GM12872 (cell line): ENCODE measurements around the gene EXOC6.

Experiments used
- TF ChIP-seq, protein P1 (sequence below): IDR thresholded peaks from 3 replicates; pipeline ENCODE4 v1.5.1; 2011; ENCODE audit warnings: low read depth, mild to moderate bottlenecking, low read length, moderate library complexity; ENCODE audit not compliant: insufficient read depth

Gene EXOC6

DNA sequence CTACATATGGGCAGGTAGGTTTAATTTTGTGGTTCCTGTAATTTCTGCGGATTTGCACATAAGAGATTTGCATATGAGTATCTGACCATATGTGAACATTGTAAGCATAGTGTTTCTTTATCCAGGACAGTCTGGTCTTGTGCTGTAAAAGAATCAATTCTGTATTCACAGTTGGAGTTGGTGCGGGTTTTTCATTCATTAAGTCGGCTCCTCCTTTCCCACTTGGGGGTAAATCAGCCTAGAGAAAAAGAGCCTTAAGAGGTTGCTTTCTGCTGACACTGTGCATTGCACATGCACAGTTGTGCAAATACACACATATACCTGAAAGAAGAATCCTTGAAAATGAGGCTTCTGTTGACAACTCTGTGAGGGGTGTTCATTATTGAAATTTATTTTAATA, 206.2 kb downstream of the EXOC6 start:
- TF ChIP-seq, protein P1, sequence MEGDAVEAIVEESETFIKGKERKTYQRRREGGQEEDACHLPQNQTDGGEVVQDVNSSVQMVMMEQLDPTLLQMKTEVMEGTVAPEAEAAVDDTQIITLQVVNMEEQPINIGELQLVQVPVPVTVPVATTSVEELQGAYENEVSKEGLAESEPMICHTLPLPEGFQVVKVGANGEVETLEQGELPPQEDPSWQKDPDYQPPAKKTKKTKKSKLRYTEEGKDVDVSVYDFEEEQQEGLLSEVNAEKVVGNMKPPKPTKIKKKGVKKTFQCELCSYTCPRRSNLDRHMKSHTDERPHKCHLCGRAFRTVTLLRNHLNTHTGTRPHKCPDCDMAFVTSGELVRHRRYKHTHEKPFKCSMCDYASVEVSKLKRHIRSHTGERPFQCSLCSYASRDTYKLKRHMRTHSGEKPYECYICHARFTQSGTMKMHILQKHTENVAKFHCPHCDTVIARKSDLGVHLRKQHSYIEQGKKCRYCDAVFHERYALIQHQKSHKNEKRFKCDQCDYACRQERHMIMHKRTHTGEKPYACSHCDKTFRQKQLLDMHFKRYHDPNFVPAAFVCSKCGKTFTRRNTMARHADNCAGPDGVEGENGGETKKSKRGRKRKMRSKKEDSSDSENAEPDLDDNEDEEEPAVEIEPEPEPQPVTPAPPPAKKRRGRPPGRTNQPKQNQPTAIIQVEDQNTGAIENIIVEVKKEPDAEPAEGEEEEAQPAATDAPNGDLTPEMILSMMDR, result no peak

- TF ChIP-seq, protein P1, result no peak
Measured at GRCh38 chr10:93058139-93058538, 209.8 kb downstream of the EXOC6 start.

DNA sequence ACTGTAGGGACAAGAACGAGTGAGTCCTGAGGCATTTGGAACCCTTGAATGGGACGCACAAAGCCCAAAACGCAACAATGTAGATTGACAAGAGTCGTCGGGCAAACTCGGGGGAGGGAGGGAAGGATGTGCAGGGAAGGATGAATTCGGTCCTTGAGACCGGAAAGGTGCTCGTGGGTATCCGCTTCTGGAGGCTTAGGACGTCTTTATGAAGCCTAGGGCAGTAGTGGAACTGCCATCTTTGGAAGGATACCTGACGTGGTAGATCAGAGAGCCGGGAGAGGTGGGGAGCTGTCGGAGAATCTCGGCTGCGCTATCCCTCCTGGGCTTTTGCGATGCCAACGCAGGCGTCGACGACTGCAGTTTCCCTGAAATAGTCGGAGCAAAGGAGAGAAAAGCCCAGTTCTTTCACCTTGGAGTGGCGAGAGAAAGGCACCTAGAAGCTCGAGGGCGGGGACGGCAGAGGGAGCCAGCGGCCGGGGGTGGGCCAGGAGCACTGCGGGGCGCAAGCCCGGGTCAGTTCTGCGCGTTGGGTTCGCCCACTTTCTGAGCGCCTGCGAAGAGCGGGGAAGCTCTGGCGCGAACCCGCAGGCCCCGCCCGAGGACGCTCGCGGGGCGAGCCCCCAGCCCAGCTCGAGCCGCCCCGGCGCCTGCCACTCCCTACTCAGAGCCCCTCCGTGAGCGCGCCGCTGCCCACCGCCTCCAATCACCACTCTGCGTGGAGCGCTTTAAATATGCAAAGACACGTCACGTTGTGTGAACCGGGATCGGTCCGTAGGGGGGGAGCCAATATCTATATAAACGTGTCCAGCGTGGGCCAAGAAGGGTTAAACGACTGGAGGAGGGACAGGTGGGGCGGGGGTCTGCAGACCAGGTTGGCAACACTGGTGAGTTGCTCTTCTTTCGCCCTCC, 211.9 kb downstream of the EXOC6 start, which contains the start of gene CYP26C1:
Gene CYP26C1 (plus strand): TSS at position 824 of the 912 bp plus-strand sequence. CDS start 466 bp downstream, outside the sequence.
- TF ChIP-seq, protein P1, result no peak

DNA sequence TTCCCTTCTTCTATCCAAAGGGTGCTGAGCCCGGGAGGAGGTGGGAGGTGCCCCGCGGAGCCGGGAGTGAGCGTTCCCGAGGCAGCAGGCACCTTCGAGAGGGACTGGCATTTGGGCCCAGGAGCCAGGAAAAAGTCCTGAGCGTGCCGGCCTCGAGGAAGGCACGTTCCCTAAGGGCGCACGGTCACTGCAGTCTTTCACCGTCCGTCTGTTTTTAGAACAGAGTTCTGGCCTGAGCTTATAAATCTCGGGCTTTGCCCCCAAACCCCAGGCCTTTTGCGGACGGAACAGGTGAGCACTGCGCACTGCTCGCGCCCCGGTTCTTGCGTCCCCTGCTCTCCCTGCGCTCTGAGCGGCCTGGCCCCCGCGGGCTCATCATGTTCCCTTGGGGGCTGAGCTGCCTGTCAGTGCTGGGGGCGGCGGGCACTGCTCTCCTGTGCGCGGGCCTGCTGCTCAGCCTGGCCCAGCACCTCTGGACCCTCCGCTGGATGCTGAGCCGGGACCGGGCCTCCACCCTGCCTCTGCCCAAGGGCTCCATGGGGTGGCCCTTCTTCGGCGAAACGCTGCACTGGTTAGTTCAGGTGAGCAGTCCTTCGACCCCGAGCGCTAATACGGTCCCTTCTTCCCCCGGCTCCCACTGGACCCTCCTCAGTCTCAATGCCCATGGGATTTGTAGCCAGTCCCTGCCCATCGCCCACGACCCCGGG, 212.7 kb downstream of the EXOC6 start:
- TF ChIP-seq, protein P1, result no peak

DNA sequence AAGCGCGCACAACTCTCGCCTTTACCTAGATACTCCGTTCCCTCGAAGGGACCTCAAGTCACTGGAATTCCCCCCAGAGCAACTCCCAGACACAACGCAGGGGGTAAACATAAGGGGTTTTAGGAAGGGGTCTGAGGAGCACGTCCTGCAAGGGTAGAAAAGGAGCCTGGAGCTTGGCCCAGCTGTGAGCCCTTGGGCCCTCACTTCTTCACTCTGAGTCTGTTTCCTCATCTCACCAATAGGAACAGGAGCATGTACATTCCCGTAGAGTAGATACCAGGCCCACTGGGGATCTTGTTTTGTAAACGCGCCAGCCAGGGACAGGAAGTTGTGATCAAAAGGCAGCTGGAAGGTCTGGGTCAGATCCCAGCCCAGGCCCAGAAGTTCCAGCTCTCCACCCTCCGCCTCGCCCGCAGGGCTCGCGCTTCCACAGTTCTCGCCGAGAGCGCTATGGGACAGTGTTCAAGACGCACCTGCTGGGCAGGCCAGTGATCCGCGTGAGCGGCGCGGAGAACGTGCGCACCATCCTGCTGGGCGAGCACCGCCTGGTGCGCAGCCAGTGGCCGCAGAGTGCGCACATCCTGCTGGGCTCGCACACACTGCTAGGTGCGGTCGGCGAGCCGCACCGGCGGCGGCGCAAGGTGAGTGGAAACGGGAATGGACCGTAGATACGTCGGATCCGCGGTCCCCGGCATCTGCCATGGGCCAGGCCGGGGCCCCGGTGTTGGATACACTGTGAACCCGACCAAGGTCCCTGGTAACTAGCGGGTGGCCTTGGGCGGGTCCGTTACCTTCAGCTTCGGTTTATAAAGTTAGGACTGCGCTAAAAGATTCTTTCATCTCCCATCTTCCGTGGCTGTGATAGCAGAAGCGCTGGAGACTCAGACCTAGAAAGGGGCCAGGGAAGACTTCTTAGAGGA, 213.5 kb downstream of the EXOC6 start:
- TF ChIP-seq, protein P1, result no peak

- TF ChIP-seq, protein P1, result peak; percentile 59
Measured at GRCh38 chr10:93062514-93063143, 214.3 kb downstream of the EXOC6 start.
